ENCODE measurements around the gene NPR2.

The NPR2 gene

GRCh38 chr9:35854091-35854762, 62.8 kb downstream of the NPR2 start:
- no peaks in the 10 kb centered on the region for H3K27me3 ChIP-seq (ENCODE audit: insufficient read depth, low read length, poor library complexity)
- no peak overlapping the region for H3K27ac ChIP-seq (ENCODE audit: low read length)
- H3K4me1 ChIP-seq (ENCODE audit: insufficient read depth, low read length) = no peaks in the 10 kb centered on the region
- no peak overlapping the region for H2AFZ ChIP-seq (ENCODE audit: low read depth, low read length)
- no peak overlapping the region for H3K4me3 ChIP-seq (ENCODE audit: low read depth in 1 of 2, low read length in 2 of 2)
- H3K9me3 ChIP-seq (ENCODE audit: insufficient read depth, low read length, severe bottlenecking) = no peaks in the 10 kb centered on the region
- no peak for DNase-seq
- no peaks in the 10 kb centered on the region for H3K36me3 ChIP-seq (ENCODE audit: insufficient read depth, low read length)
- no peaks in the 10 kb centered on the region; the same call in 1 of the 2 replicates for H4K20me1 ChIP-seq (ENCODE audit: insufficient read depth, low read length)
- no peak for ATAC-seq (ENCODE audit: insufficient read depth, low read depth)
- H3K4me2 ChIP-seq (ENCODE audit: insufficient read depth, low read length) = no peak overlapping the region
- H3K9ac ChIP-seq (ENCODE audit: low read depth, low read length) = no peak overlapping the region
- no peak for TF ChIP-seq CTCF (IDR thresholded peaks at IDR 0.05; ENCODE audit: borderline replicate concordance, extremely low read depth, low read length, poor library complexity, severe bottlenecking)
- no peak for TF ChIP-seq EZH2 (IDR thresholded peaks at IDR 0.05; ENCODE audit: borderline replicate concordance, low read depth, low read length, severe bottlenecking)
- H3K79me2 ChIP-seq (ENCODE audit: insufficient read depth, low read length) = no peaks in the 10 kb centered on the region

- H3K27ac ChIP-seq (ENCODE audit: low read length) = no peak overlapping the region
- ATAC-seq (ENCODE audit: insufficient read depth, low read depth) (no peak), DNase-seq (no peak)
- H3K79me2 ChIP-seq (ENCODE audit: insufficient read depth, low read length) = no peaks in the 10 kb centered on the region
- H2AFZ ChIP-seq (ENCODE audit: low read depth, low read length) = no peak overlapping the region
- H4K20me1 ChIP-seq (ENCODE audit: insufficient read depth, low read length) = no peaks in the 10 kb centered on the region; the same call in 1 of the 2 replicates
- H3K36me3 ChIP-seq (ENCODE audit: insufficient read depth, low read length) = no peaks in the 10 kb centered on the region
- TF ChIP-seq CTCF (IDR thresholded peaks at IDR 0.05; ENCODE audit: borderline replicate concordance, extremely low read depth, low read length, poor library complexity, severe bottlenecking) (no peak), EZH2 (IDR thresholded peaks at IDR 0.05; ENCODE audit: borderline replicate concordance, low read depth, low read length, severe bottlenecking) (no peak)
- no peak overlapping the region for H3K9ac ChIP-seq (ENCODE audit: low read depth, low read length)
- H3K4me1 ChIP-seq (ENCODE audit: insufficient read depth, low read length) = no peaks in the 10 kb centered on the region
- no peaks in the 10 kb centered on the region for H3K27me3 ChIP-seq (ENCODE audit: insufficient read depth, low read length, poor library complexity)
- no peak overlapping the region for H3K4me2 ChIP-seq (ENCODE audit: insufficient read depth, low read length)
- H3K9me3 ChIP-seq (ENCODE audit: insufficient read depth, low read length, severe bottlenecking) = no peaks in the 10 kb centered on the region
- no peak overlapping the region for H3K4me3 ChIP-seq (ENCODE audit: low read depth in 1 of 2, low read length in 2 of 2)
These were observed 64.8 kb downstream of the NPR2 start for GRCh38 chr9:35856206-35856605.

GRCh38 chr9:35856882-35857281, 65.5 kb downstream of the NPR2 start:
- H3K4me3 ChIP-seq (ENCODE audit: low read depth in 1 of 2, low read length in 2 of 2) = no peak overlapping the region
- ATAC-seq (ENCODE audit: insufficient read depth, low read depth) (no peak), DNase-seq (no peak)
- no peaks in the 10 kb centered on the region for H3K9me3 ChIP-seq (ENCODE audit: insufficient read depth, low read length, severe bottlenecking)
- TF ChIP-seq CTCF (IDR thresholded peaks at IDR 0.05; ENCODE audit: borderline replicate concordance, extremely low read depth, low read length, poor library complexity, severe bottlenecking) = no peak
- no peak for TF ChIP-seq EZH2 (IDR thresholded peaks at IDR 0.05; ENCODE audit: borderline replicate concordance, low read depth, low read length, severe bottlenecking)
- H3K27ac ChIP-seq (ENCODE audit: low read length) = no peak overlapping the region
- H3K4me2 ChIP-seq (ENCODE audit: insufficient read depth, low read length) = no peak overlapping the region
- no peak overlapping the region for H2AFZ ChIP-seq (ENCODE audit: low read depth, low read length)
- H3K79me2 ChIP-seq (ENCODE audit: insufficient read depth, low read length) = no peaks in the 10 kb centered on the region
- H3K36me3 ChIP-seq (ENCODE audit: insufficient read depth, low read length) = no peaks in the 10 kb centered on the region
- H3K4me1 ChIP-seq (ENCODE audit: insufficient read depth, low read length) = no peaks in the 10 kb centered on the region
- H3K9ac ChIP-seq (ENCODE audit: low read depth, low read length) = no peak overlapping the region
- H4K20me1 ChIP-seq (ENCODE audit: insufficient read depth, low read length) = no peaks in the 10 kb centered on the region; the same call in 1 of the 2 replicates
- no peaks in the 10 kb centered on the region for H3K27me3 ChIP-seq (ENCODE audit: insufficient read depth, low read length, poor library complexity)

All from DND-41 (cell line).